Thyroid gland (tissue), 4 donors: ENCODE data around the gene TMEM151B. TPM values are rescaled to one million over a fixed set of nuclear protein-coding genes. Genes with fewer than 3 reads are reported as not detected.

ENCODE experiments used
- DNase-seq, 2 donors: peaks; one replicate each; pipeline ENCODE4 v3.0.0-alpha.2; 2019
- H3K27ac ChIP-seq, 3 donors: fragments of 200-600 bp; sonication (generic); 1 replicate in 2 of 3; 2 replicates in 1 of 3; pipeline ENCODE4 v1.5.1; 2016 to 2019; ENCODE audit warnings: mild to moderate bottlenecking in 1 of 3, moderate library complexity in 1 of 3
- H3K27me3 ChIP-seq: fragments of 200-600 bp; sonication (generic); one replicate; pipeline ENCODE4 v1.5.1; 2019
- H3K36me3 ChIP-seq, 2 donors: fragments of 200-600 bp; sonication (generic); one replicate each; pipeline ENCODE4 v1.5.1; 2016 to 2019
- H3K4me1 ChIP-seq, 2 donors: fragments of 200-600 bp; sonication (generic); one replicate each; pipeline ENCODE4 v1.5.1; 2017 to 2019
- H3K4me3 ChIP-seq, 3 donors: fragments of 200-600 bp; sonication (generic); replicated peaks in 1 of 3; 1 replicate in 2 of 3; 2 replicates in 1 of 3; pipeline ENCODE4 v1.5.1; 2016; ENCODE audit warnings: mild to moderate bottlenecking in 1 of 3
- H3K9me3 ChIP-seq: fragments of 200-600 bp; sonication (generic); one replicate; pipeline ENCODE4 v1.5.1; 2017
- CTCF ChIP-seq, 6 experiments: fragments of 200-600 bp in 3 of 6; fragments of 450-650 bp in 3 of 6; sonication (generic) in 3 of 6; IDR thresholded peaks; one replicate each; pipeline ENCODE4 v1.5.1; 2016 to 2019; ENCODE audit warnings: antibody characterized with exemption in 6 of 6, mild to moderate bottlenecking in 2 of 6, inconsistent platforms in 1 of 6, moderate library complexity in 1 of 6
- POLR2A ChIP-seq, 2 donors: fragments of 450-650 bp; IDR thresholded peaks; one replicate each; pipeline ENCODE4 v1.6.1; 2017; ENCODE audit warnings: antibody characterized with exemption in 2 of 2, mild to moderate bottlenecking in 2 of 2, moderate library complexity in 1 of 2
- WGBS, 2 donors: methylation state at CpG; one replicate each; pipeline ENCODE4 v1.1.5; 2017; 5-methylcytosine and 5-hydroxymethylcytosine counted together
- intact Hi-C: fragments of 100-400 bp; cut with DNase I; formaldehyde crosslinking; loops from one replicate; pipeline ENCODE4 v1.15.1; 2023
- total RNA-seq, 4 donors: library from RNA; depleted of rRNA; stranded (reverse); fragments of >200 nt; gene quantifications; one replicate each; pipeline ENCODE4 v1.2.3, GENCODE V29; 2016

TMEM151B gene
- total RNA-seq, result not detected

GRCh38 chr6:44269921-44270525 lies at the start of gene TMEM151B:
TSS of gene TMEM151B (plus strand) at chr6:44270450. CDS start at chr6:44270743, 293 bp downstream.
- no peak for DNase-seq
- H3K27ac ChIP-seq, result no peak within 1 kb of the TSS
- intact Hi-C loops, result loop anchor here (2.0 to 5.0 kb wide), 2 partner anchors 67 to 112 kb away; no protein-coding TSS in a partner anchor
- 20 to 39% methylated on average over 10 to 21 of the region's 29 CpGs for WGBS, 2 donors
- no peaks in the 10 kb centered on the region for H3K9me3 ChIP-seq
- TF ChIP-seq POLR2A (IDR thresholded peaks at IDR 0.05), result no peak
- TF ChIP-seq CTCF (IDR thresholded peaks at IDR 0.05), result no peak
- no peaks in the 10 kb centered on the region for H3K27me3 ChIP-seq
- H3K36me3 ChIP-seq, result no peaks in the 10 kb centered on the region
- peak within 1 kb of the TSS in 1 of 3 donors; percentile 27 for H3K4me3 ChIP-seq
- peaks cover under 1 to 6% of the 10 kb centered on the region in 2 donors for H3K4me1 ChIP-seq

DNA sequence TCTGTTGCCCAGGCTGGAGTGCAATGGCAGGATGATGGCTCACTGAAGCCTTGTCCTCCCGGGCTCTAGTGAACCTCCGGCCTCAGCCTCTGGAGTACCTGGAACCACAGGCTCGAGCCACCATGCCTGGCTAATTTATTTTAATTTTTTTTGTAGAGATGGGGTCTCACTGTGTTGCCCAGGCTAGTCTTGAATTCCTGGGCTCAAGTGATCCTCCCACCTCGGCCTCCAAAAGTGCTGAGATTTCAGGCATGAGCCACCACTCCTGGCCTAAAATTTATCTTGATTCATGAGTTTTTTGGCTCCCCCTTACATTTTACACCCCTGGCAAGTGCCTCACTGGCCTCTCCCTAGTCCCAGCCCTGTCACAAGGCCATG lies 49.3 kb upstream of the TMEM151B start:
- no peak for DNase-seq
- H3K36me3 ChIP-seq, result no peaks in the 10 kb centered on the region
- H3K27ac ChIP-seq, result peak overlapping the region; percentile 93 to 95 (median 95)
- WGBS, 2 donors, result 83 to 85% methylated on average over 4 of the region's 4 CpGs
- no peak for TF ChIP-seq POLR2A (IDR thresholded peaks at IDR 0.05)
- TF ChIP-seq CTCF (IDR thresholded peaks at IDR 0.05), result no peak
- peaks cover 39 to 73% of the 10 kb centered on the region in 2 donors for H3K4me1 ChIP-seq
- intact Hi-C loops, result no loop called here
- no peaks in the 10 kb centered on the region for H3K27me3 ChIP-seq
- H3K4me3 ChIP-seq, result no peak overlapping the region
- no peaks in the 10 kb centered on the region for H3K9me3 ChIP-seq

- H3K9me3 ChIP-seq, result no peaks in the 10 kb centered on the region
- H3K4me3 ChIP-seq, result peak overlapping the region in 1 of 3 donors; percentile 45
- no peaks in the 10 kb centered on the region for H3K27me3 ChIP-seq
- H3K27ac ChIP-seq, result peak overlapping the region; percentile 93 to 95 (median 95)
- DNase-seq, result peak; percentile 98 to 99
- no peaks in the 10 kb centered on the region for H3K36me3 ChIP-seq
- intact Hi-C loops, result no loop called here
- peaks cover 44 to 78% of the 10 kb centered on the region in 2 donors for H3K4me1 ChIP-seq
- WGBS, 2 donors, result 3 to 4% methylated on average over 2 to 4 of the region's 4 CpGs
- TF ChIP-seq CTCF (IDR thresholded peaks at IDR 0.05), result peak; percentile 67 to 97 (median 90)
- TF ChIP-seq POLR2A (IDR thresholded peaks at IDR 0.05), result peak in 1 of 2 donors; percentile 31
Measured at GRCh38 chr6:44221291-44221960, 48.8 kb upstream of the TMEM151B start.

- WGBS, 2 donors, result 82 to 96% methylated on average over 2 of the region's 2 CpGs
- peak overlapping the region; percentile 93 to 95 (median 95) for H3K27ac ChIP-seq
- no peaks in the 10 kb centered on the region for H3K9me3 ChIP-seq
- no peaks in the 10 kb centered on the region for H3K36me3 ChIP-seq
- H3K27me3 ChIP-seq, result no peaks in the 10 kb centered on the region
- DNase-seq, result no peak
- H3K4me1 ChIP-seq, result peaks cover 45 to 79% of the 10 kb centered on the region in 2 donors
- intact Hi-C loops, result no loop called here
- H3K4me3 ChIP-seq, result peak overlapping the region in 1 of 3 donors; percentile 45
- no peak for TF ChIP-seq CTCF (IDR thresholded peaks at IDR 0.05)
- TF ChIP-seq POLR2A (IDR thresholded peaks at IDR 0.05), result no peak
Measured at GRCh38 chr6:44221961-44222335, 48.3 kb upstream of the TMEM151B start.
